Lower leg skin (tissue), 3 donors: Measurements from ENCODE around the gene CKB.

Experiments
- CTCF ChIP-seq, 3 donors: fragments of 450-650 bp; IDR thresholded peaks; one replicate each; pipeline ENCODE4 v1.5.1; 2016; ENCODE audit warnings: antibody characterized with exemption in 3 of 3, mild to moderate bottlenecking in 3 of 3, moderate library complexity in 2 of 3
- POLR2A ChIP-seq, 2 donors: fragments of 450-650 bp; IDR thresholded peaks; one replicate each; pipeline ENCODE4 v1.6.1; 2016 to 2017; ENCODE audit warnings: antibody characterized with exemption in 2 of 2, mild to moderate bottlenecking in 1 of 2, moderate library complexity in 1 of 2

- TF ChIP-seq CTCF (IDR thresholded peaks at IDR 0.05) (no peak), POLR2A (IDR thresholded peaks at IDR 0.05) (no peak)
These were observed 25.9 kb downstream of the CKB start for GRCh38 chr14:103496776-103497175.
